ENCODE data around the gene TRERF1.
"Not testable (repeated sequence)": the region's sequence is repeated elsewhere in the genome, so short reads cannot be mapped to it uniquely, and the experiment has no call there.

DNA sequence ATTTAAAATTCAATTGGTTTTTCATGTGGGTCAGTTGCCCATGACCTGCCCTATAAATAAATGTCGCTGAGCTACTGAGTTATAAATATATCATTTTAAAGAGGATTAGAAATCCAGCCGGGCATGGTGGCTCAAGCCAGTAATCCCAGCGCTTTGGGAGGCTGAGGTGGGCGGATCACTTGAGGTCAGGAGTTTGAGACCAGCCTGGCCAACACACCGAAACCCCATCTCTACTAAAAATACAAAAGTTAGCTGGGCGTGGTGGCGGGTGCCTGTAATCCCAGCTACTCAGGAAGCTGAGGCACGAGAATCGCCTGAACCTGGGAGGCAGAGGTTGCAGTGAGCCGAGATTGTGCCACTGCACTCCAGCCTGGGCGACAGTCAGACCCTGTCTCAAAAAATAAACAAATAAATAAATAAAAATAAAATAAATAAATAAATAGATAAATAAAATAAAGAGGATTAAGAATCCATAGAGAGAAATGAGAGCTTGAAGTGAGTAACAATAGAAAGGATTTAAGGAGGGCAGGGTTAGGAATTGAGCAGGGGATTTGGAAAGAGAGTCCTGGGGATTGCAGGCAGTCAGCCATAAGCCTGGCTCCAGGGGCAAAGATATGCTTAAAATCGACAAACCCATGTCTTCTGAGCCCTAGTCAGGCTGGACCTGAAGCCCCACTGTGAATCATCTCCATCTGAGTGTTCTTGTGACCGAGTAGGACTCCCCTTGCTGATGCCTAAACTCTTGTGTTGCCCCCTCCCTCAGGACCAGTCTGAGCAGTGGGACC, 249.4 kb downstream of the TRERF1 start:
- TF ChIP-seq, protein P1, sequence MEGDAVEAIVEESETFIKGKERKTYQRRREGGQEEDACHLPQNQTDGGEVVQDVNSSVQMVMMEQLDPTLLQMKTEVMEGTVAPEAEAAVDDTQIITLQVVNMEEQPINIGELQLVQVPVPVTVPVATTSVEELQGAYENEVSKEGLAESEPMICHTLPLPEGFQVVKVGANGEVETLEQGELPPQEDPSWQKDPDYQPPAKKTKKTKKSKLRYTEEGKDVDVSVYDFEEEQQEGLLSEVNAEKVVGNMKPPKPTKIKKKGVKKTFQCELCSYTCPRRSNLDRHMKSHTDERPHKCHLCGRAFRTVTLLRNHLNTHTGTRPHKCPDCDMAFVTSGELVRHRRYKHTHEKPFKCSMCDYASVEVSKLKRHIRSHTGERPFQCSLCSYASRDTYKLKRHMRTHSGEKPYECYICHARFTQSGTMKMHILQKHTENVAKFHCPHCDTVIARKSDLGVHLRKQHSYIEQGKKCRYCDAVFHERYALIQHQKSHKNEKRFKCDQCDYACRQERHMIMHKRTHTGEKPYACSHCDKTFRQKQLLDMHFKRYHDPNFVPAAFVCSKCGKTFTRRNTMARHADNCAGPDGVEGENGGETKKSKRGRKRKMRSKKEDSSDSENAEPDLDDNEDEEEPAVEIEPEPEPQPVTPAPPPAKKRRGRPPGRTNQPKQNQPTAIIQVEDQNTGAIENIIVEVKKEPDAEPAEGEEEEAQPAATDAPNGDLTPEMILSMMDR (IDR thresholded peaks at IDR 0.05): not testable (repeated sequence)
- TF ChIP-seq POLR2A, EP300 (IDR thresholded peaks at IDR 0.05): not testable (repeated sequence)
